OCI-LY1 (cell line): ENCODE results near the gene BEND2.

Experiments used
- CTCF ChIP-seq: fragments of 200-600 bp; sonication (generic), shearing (Covaris generic); IDR thresholded peaks from 2 replicates; pipeline ENCODE4 v1.5.1; 2017; ENCODE audit warnings: mild to moderate bottlenecking, antibody characterized with exemption, low read length, moderate library complexity, mixed read lengths
- EZH2 ChIP-seq: fragments of 200-600 bp; sonication (generic), shearing (Covaris generic); IDR thresholded peaks from 2 replicates; pipeline ENCODE4 v1.8.0; 2017; ENCODE audit warnings: borderline replicate concordance, mixed run types, mild to moderate bottlenecking, antibody characterized with exemption, low read length, moderate library complexity, mixed read lengths

- TF ChIP-seq CTCF, result no peak
- TF ChIP-seq EZH2, result no peak
These were observed 45.7 kb downstream of the BEND2 start for GRCh38 chrX:18174971-18175370.
